Stimulated activated CD8-positive, alpha-beta memory T cell treated with anti-CD3 and anti-CD28 coated beads, Interleukin-2, amount 100 ng/mL, for 48 hours (primary cell): Measurements from ENCODE around the gene OR14I1.

Experiments
- DNase-seq, 2 donors: peaks; one replicate each; pipeline ENCODE4 v3.0.0-alpha.2; 2020; ENCODE audit warnings: low read depth in 2 of 2

Gene OR14I1

GRCh38 chr1:248702714-248703113 lies at the start of gene OR14I1:
OR14I1 (minus strand) TSS chr1:248702766.
- no peak for DNase-seq

DNA sequence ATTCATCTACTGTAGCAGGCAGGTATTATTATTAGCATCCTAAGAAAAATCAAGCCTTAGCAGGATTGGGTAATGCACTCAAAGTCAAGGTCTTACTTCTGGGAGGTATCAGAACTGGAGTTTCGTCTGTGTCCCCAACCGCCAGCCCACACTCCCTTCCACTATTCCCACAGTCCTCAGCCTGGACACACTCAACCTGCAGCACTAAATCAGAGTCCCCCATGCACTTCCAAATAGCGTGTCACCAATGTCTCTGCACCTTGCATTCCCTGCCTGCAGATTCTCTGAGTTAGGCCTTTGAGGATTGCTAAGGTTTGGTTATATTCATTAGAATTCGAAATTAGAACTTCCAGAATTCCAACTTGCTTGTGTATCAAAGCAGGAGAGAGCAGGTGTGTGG lies 49.1 kb upstream of the OR14I1 start:
- no peak for DNase-seq

DNA sequence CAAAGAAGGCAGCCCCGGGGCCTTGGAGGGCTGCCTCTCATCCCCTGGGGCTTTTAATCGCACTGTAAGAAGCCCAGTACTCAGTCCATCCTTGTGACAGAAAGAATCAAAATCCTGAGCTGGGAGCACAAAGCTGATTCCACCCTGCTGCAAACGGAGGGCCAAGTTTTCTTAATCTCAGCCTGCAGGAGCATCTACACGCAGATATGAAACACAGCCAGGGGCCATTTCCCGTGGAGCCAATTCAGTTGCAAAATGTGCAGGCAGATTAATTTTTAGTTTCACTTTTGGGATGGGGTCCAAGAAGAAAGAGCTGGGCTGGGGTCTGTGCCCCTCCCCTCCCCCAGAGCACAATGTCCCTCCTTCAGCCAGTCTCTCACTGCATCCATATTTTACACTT lies 48.6 kb upstream of the OR14I1 start:
- DNase-seq, result no peak

GRCh38 chr1:248750496-248750895 lies 47.9 kb upstream of the OR14I1 start:
- DNase-seq, result no peak

DNA sequence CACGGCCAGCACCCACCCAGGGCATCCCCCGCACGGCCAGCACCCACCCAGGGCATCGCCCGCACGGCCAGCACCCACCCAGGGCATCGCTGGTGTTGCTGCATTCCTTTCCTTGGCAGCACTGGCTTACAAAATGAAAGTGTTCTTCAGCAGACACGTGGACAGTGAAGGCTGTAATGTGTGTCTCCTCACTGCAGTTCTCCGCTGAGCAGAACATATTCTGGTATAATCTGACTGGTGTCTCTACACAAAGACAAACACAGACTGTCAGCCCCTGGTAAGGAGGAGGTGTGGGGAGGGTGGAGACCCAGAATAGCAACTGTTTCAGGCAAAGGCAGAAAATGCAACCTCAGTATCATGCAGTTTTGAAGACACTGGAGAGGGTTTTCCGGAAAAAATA lies 45.6 kb upstream of the OR14I1 start:
- DNase-seq, result no peak

- DNase-seq, result no peak
Observed at GRCh38 chr1:248740876-248741275, 38.3 kb upstream of the OR14I1 start.

- DNase-seq, result no peak
Observed at GRCh38 chr1:248739572-248740205, 37.1 kb upstream of the OR14I1 start.

- DNase-seq, result no peak
Observed at GRCh38 chr1:248737457-248737856, 34.9 kb upstream of the OR14I1 start.

GRCh38 chr1:248736977-248737376 lies 34.4 kb upstream of the OR14I1 start:
- no peak for DNase-seq

DNA sequence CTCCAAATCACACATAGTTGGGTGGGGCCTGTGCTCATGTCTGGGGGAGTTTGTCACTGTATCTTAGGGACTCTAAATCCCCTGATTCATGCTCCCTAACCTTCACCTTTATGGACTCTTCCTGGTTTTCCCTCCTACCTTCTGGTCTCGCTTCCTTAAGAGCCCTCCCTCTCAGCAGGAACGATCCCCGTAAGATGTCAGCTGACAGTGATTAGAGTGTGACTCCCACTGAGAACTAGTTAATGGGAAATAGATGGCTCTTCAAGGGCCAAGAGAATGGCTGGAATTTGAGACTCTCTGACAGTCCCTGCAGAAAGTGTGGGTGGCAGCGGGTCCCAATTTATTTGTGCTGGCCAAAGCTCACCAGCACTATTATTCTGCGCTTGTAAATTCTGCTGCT lies 31.0 kb upstream of the OR14I1 start:
- no peak for DNase-seq

DNA sequence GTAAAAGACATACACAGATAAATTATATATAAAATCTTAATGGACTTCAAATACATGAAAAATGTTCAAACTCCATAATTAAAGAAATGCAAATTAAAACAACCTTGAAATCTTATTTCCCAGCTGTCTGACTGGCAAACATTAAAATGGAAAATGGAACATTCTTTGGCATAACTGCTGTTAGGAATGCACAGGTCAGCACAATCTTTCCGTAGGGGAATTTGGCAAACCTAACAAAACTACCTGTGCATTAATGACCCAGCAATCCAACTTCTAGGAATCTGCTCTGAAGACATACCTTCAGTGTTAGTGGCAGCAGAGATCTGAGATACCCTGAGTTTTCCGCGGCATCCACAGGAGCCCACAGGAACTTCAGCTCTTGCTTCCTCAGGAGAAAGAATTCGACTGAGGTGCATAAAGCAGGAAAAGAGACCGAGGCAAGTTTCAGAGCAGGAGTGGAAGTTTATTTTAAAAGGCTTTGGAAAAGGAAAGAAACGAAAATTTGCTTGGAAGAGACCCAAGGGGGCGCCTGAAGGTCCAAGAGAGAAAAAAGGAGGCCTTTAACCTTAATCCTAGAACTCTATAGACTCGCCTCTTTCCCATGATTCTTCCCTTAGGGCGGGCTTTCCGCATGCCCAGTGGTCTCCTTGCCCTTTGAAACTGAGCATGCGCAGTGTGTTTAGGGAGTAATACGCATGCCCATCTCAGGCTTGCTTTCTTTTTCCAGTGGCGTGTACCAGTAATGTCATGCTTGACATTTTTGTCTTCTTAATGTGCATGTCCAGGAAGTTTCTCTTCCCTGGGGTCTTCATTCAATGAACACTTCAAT lies 28.2 kb upstream of the OR14I1 start:
- no peak for DNase-seq

DNA sequence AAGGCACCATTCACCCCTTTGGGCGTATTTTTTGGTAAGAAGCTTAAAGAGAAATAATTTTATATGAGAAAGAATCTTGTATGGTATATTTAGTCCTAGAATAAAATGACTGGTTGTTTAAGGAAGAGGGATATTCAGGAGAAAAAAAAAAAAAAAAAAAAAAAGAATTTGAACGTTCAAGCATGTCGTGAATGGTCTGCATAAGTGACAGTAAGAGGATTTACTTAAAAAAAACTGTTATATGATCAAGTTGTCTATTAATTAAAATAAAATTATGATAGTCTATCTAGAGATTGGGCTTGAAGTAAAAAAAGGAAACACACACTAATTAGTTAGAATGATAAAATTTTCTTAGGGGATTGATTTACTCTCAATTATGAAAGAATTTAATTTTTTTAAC lies 11.7 kb upstream of the OR14I1 start:
- no peak for DNase-seq

DNA sequence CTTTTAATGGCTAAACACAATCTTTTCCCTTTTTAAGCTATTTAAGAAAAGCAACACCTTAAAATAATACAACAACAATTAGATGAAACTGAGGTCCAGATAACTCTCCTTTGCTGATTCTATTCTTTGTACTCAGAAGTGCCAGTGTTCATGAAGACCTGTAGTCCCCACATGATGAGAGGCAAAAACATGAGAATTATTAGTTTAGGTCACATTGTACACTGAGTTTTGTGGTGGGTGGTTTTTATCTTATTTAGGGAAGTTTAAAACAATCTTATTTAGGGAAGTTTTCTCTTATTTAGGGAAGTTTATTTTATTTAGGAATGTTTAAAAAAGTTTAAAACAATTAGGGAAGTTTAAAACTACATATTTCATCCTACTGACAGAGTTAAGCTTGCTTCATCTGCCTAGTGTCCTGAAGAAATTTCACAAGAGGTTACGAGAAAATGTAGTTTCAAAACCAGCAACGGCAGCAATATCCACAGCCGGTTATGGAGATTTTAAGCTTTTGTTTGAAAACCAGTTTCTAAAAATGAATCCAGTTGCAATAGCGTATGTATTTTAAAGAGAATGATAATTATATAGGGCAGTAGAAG lies 7.8 kb upstream of the OR14I1 start:
- no peak for DNase-seq

- DNase-seq, result no peak
Observed at GRCh38 chr1:248704606-248705005, 2.0 kb upstream of the OR14I1 start.

DNA sequence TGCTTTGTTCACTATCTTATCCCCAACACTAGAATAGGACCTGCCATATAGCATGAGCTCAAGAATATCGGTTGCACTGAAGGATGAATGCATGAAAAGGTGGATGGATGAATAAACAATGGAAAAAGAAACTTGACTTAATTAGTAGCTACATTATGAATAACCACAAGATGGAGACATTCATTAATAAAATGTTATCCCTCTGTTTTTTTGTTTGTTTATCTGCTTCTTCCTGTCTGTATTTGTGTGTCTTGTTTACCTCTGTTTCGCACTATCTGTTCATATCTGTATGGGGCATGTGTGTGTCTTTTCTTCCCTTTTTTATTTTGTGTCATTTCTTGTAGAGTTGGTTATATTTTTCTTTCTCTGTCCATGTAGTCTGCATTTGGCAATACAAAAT lies 1.1 kb upstream of the OR14I1 start:
- no peak for DNase-seq

DNA sequence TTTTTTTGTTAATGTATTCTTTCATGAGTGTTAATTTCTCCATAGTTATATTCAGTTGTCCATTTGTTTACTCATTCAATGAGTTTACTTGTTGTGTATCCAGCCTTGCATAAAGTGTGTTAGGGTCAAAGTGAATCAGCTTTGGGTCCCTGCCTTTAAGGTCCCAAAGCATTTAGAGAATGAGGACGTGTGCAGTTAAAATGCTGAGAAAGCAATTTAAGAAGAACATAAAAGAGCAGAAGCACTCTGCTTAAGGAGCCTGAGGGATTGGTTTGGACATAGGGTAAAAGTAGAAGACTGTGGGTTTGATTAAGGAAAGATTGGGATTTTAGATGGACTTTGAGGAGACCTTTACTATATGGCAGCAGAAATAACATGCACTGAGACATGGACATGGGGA lies 3.5 kb downstream of the OR14I1 start:
- no peak for DNase-seq

GRCh38 chr1:248697907-248698306 lies 4.7 kb downstream of the OR14I1 start:
- no peak for DNase-seq

GRCh38 chr1:248696774-248697173 lies 5.8 kb downstream of the OR14I1 start:
- no peak for DNase-seq

DNA sequence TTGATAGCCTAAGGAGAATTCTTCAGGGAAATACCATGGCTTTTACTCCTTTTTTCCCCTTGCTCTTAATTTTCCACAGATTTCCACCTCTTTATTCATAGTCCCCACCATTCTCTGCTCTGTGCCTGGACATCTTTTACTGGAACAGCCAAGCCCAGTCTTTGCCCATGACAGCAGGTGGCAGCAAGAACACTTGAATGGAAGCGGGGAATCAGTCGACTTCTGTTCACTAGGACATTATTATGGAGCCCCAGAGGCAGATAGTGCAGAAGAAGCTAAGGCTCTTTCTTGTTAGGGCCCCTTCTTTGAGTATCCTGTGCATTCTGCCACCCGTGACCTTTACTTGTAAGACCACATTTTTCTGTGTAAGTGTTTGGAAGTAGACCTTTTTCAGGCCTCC lies 6.3 kb downstream of the OR14I1 start:
- DNase-seq, result no peak

GRCh38 chr1:248695451-248696132 lies 7.0 kb downstream of the OR14I1 start:
- no peak for DNase-seq

DNA sequence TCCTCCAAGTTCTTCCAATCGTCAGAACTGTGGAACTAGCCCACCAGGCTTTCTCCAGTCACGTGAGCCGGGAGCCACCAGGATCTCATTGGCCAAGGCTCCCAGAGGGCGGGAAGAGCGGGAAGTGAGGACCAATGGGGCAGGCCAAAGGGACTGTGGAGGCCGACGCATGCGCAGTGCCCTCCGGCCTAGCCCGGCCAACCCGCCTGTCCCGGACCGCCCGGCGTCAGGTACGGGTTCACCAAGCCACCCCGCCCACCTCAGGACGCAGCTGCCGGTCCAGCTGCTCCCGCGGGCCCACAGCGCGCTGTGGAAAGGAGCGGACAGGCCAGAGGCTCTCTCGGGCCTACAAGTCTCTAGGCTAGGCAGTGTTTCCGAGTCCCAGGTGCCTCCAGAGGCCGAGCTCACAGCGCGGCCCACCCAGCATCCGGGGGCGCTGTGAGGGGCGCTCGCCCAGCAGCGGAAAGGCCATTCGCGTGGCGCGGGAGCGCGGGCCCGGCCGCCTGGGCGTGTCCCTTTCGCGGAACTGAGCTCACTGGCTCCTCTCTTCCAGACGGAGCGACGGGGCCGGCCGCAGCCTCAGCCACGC lies 10.9 kb downstream of the OR14I1 start:
- DNase-seq, result no peak
